Chondrocyte (in vitro differentiated cells): ENCODE data around the gene FBXW9. TPM values are rescaled to one million over a fixed set of nuclear protein-coding genes. Genes with fewer than 3 reads are reported as not detected.
A peak's percentile ranks its signal among the peaks of the same experiment; 100 is the strongest.

ENCODE experiments used
- DNase-seq: peaks from one replicate; pipeline ENCODE4 v3.0.0; 2021; ENCODE audit warnings: mixed read lengths, low spot score
- H3K27ac Mint-ChIP-seq: one replicate; pipeline ENCODE4 v1.8.0; 2021; ENCODE audit warnings: mild to moderate bottlenecking, moderate library complexity, mixed read lengths; ENCODE audit not compliant: unreplicated experiment
- H3K27me3 Mint-ChIP-seq: 2 replicates; pipeline ENCODE4 v1.8.0; 2021; ENCODE audit warnings: low read depth, mixed read lengths
- H3K36me3 Mint-ChIP-seq: 2 replicates; pipeline ENCODE4 v1.8.0; 2021; ENCODE audit warnings: low read depth, mixed read lengths
- H3K4me1 Mint-ChIP-seq: 2 replicates; pipeline ENCODE4 v1.8.0; 2021; ENCODE audit warnings: low read depth, mild to moderate bottlenecking, mixed read lengths
- H3K4me3 Mint-ChIP-seq: one replicate; pipeline ENCODE4 v1.8.0; 2021; ENCODE audit warnings: mild to moderate bottlenecking, moderate library complexity, mixed read lengths; ENCODE audit not compliant: unreplicated experiment
- H3K9me3 Mint-ChIP-seq: 2 replicates; pipeline ENCODE4 v1.8.0; 2021; ENCODE audit warnings: low read depth, mixed read lengths
- CTCF ChIP-seq: fragments of 200-600 bp; sonication (generic); IDR thresholded peaks from 2 replicates; pipeline ENCODE4 v1.5.0; 2021; ENCODE audit warnings: antibody characterized with exemption, mild to moderate bottlenecking, moderate library complexity
- total RNA-seq: library from RNA; stranded (reverse); gene quantifications from 3 replicates; pipeline ENCODE4 v1.2.1, GENCODE V29; 2021

Gene FBXW9
- total RNA-seq, 1 donor from 2014 or later, result 5.0 TPM

- TF ChIP-seq CTCF, result no peak
- Mint-ChIP-seq H3K9me3 (no peaks in the 10 kb centered on the region), H3K27ac (no peak overlapping the region), H3K27me3 (no peaks in the 10 kb centered on the region), H3K36me3 (peaks cover 19% of the 10 kb centered on the region), H3K4me3 (no peak overlapping the region), H3K4me1 (peaks cover 8% of the 10 kb centered on the region)
- no peak for DNase-seq
Measured at GRCh38 chr19:12676928-12677327, 19.5 kb downstream of the FBXW9 start.

GRCh38 chr19:12676384-12676792 is 20.0 kb downstream of the FBXW9 start:
- peak overlapping the region; percentile 45 for H3K27ac Mint-ChIP-seq
- no peak overlapping the region for H3K4me3 Mint-ChIP-seq
- peak; percentile 85 for TF ChIP-seq CTCF
- H3K36me3 Mint-ChIP-seq, result peaks cover 20% of the 10 kb centered on the region
- H3K4me1 Mint-ChIP-seq, result peaks cover 10% of the 10 kb centered on the region
- DNase-seq, result no peak
- H3K27me3 Mint-ChIP-seq, result no peaks in the 10 kb centered on the region
- H3K9me3 Mint-ChIP-seq, result no peaks in the 10 kb centered on the region

- Mint-ChIP-seq H3K4me3 (no peak overlapping the region), H3K9me3 (no peaks in the 10 kb centered on the region)
- no peak for DNase-seq
Measured at GRCh38 chr19:12675940-12676339, 20.5 kb downstream of the FBXW9 start.

GRCh38 chr19:12675399-12675798 is 21.0 kb downstream of the FBXW9 start:
- Mint-ChIP-seq H3K36me3 (peaks cover 20% of the 10 kb centered on the region), H3K4me1 (peaks cover 9% of the 10 kb centered on the region), H3K27ac (no peak overlapping the region), H3K9me3 (no peaks in the 10 kb centered on the region), H3K4me3 (no peak overlapping the region), H3K27me3 (no peaks in the 10 kb centered on the region)
- DNase-seq, result no peak
- TF ChIP-seq CTCF, result no peak

More at GRCh38 chr19:12675940-12676339, 20.5 kb downstream of the FBXW9 start:
- no peak overlapping the region for H3K27ac Mint-ChIP-seq
- TF ChIP-seq CTCF, result no peak
- peaks cover 7% of the 10 kb centered on the region for H3K4me1 Mint-ChIP-seq
- H3K27me3 Mint-ChIP-seq, result no peaks in the 10 kb centered on the region
- H3K36me3 Mint-ChIP-seq, result peaks cover 20% of the 10 kb centered on the region

GRCh38 chr19:12672744-12673143 is 23.7 kb downstream of the FBXW9 start:
- TF ChIP-seq CTCF, result no peak
- H3K4me3 Mint-ChIP-seq, result no peak overlapping the region
- H3K36me3 Mint-ChIP-seq, result peaks cover 17% of the 10 kb centered on the region
- no peaks in the 10 kb centered on the region for H3K27me3 Mint-ChIP-seq
- no peaks in the 10 kb centered on the region for H3K9me3 Mint-ChIP-seq
- no peak overlapping the region for H3K27ac Mint-ChIP-seq
- DNase-seq, result no peak
- peaks cover 27% of the 10 kb centered on the region for H3K4me1 Mint-ChIP-seq
